ENCODE results near the gene KCNIP2.
"Not testable (repeated sequence)": the region's sequence is repeated elsewhere in the genome, so short reads cannot be mapped to it uniquely, and the experiment has no call there.

KCNIP2 gene

DNA sequence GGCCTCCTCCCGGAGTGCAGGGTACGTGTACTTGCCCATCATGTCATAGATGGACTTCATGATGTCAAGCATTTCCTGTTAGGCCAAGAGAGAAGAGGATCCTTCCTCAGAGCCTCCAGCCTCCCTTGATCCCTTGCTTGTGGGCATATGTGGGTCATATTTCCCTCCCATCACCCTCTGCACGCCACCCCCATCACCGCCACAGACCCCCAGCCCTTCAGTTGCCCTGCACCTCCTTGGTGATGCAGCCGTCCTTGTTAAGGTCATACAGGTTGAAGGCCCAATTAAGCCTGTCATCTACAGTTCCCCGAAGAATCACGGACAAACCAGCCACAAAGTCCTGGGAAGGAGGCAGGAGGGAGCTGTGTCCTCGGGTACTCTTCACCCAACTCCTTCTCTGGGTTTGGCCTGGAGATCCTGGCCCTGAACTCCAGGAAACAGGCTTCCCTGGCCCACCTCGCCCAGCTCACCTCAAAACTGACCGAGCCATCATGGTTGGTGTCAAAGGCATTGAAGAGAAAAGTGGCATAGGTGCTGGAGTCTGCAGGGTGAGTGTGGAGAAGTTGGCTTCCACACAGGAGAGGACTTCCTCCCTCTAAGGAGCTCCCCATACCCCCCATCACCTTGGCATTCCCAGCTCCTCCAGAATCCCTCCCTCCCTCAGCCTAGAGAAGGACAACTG, 15.5 kb downstream of the KCNIP2 start:
- no peak for DNase-seq

DNA sequence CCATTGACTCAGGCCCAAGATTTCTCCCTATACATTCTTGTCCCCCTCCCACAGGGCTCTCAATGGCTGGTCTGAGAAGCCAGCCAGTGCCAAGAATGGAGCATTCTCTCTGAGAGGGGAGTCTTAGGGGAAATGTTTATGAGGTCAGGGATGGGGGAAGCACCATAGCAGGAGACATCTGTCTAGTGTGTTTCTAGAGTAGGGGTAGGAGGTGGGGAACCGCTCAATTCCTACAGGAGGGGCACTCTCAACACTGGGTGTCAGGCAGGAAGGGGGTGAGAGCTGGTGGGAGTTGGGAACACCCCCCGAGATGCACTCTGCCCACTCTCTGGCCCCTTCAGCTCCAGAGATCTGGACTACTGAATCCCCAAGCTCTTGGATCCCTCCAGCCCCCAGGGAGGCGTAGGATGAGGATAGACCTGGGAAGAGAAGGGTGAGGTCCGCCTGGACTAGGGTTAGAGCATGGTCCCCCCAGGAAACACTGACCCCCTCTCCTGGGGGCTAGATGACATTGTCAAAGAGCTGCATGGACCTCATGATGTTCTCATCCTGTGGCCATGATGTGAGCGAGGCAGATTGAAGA, 16.7 kb downstream of the KCNIP2 start:
- no peak for DNase-seq

DNA sequence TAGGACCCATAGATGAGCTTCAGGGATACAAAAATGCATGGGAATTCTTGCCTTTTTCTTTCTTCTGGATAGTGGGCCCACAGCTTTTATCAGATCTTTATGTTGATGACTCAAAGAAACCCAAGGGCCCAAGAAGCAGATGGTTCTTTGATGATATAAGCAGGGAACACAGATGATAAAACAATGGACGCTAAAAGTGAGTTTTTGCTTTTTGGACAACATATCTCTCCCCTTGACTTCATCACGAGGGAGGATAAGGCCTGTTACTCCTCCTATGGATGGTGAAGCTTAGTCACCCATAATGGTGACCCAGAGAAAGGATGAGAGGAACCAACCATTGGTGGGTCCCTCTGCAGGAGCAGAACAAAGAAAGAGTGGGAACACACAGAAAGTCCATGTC, 18.9 kb downstream of the KCNIP2 start:
- no peak for DNase-seq

DNA sequence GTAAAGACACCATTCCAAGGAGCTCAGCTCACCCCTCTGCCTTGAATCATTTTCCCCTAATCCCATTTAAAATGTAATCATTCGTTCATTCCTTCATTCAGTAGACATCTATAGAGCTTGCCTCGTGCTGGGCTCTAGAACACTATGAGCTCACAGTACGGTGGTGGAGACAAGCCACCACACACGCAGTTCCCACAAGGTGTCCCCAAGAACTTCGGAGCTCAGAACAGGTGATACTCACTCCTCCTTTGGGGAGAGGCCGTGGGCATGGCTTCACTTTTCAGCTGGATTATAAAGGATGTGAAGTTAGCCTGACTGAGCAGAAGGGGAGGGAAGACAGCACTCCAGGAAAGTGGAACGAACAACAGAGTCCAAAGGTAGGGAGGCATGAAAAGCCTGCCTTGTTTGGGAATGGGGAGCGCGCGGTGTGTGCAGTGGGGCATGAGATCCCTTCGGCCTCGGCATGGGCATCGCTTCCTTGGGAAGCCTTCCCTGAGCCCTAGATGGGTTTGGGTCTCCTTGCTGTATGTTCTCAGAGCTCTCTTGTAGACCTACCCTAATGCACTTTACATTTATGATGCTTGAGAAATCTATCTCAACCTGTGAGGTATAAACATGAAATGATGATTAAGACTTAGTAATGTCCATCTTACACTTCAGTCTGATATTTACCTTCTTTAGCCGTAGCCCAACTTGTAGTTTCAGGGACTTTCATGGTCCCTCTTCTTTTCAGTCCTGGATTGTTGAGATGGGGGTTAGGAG, 24.5 kb downstream of the KCNIP2 start:
- no peak for DNase-seq

DNA sequence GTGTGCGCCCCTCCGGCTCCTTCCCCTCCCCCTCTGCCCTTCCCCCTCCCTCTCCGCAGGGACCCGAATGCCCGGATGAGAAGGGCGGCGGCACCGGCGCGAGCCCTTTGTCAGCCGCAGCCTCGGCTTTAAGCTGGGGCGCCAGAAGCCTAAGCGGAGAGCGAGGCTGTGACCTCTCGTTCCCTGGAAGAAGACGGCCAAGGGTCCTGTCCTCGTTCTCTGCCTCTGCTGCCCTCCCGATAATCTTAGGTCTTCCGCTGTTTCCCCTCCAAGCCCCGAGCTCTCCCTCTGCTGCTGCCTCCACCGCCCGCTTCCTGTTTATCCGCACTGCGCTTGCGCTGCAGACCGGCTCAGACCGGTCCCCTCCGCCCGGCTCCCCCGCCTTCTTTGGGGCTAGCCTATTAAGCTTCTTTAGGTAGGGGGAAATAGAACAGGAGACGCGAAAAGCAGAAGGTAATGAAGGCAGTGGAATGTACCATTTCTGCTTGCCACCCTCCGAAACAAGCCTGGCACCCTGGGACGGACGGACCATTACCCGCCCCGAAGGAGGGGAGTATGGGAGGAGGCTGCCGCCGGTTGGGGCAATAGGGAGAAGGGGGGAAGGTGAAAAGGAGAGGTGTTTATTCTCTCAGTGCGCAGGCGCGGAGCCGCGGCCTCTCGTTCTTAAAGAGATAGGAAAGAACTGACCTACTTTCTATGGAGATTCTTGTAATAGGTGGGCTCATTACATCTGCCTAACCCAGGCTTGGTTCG, 25.3 kb downstream of the KCNIP2 start, which contains the start of gene OGA:
Gene OGA, minus strand, starts transcription at position 326 of the 753 bp plus-strand sequence. CDS start 422 bp downstream, outside the sequence.
- peak; percentile 99 for DNase-seq

DNA sequence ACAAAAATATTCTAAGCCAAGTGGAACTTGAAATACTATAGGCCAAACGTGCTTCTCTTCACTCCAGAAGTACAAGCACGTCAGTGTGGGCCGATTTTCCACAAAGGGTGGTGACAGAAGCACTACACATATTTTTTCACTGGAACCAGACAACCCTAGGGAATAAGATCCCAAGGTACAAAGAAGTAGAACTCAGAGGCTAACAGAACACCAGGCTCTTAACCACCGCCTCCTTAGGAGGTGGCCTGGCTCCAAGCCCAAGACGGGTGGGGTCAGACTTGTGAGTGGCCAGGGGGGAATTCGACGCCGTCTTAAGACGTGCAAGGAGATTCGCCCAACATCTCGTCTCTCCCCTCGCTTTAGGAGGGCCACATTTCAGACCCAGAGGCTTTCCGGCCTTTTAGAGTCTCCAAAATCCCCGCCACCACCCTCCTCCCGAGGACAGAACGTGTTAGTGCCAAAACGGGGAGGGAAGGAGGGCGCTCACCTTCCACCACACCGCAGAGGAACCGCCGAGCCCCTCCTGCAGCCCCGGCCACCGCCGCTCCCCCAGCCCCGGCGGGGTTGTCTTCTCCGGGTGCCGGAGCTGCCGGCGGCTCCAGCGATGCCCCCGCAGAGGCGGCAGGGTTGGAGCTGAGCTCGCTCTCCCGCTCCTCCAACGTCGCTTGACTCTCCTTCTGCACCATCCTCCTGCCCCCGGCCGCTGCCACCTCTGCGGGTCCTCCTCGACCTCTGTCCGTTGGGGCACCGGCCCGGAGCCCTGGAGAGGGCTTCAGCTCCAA, 26.1 kb downstream of the KCNIP2 start:
- peak; percentile 48 for DNase-seq

DNA sequence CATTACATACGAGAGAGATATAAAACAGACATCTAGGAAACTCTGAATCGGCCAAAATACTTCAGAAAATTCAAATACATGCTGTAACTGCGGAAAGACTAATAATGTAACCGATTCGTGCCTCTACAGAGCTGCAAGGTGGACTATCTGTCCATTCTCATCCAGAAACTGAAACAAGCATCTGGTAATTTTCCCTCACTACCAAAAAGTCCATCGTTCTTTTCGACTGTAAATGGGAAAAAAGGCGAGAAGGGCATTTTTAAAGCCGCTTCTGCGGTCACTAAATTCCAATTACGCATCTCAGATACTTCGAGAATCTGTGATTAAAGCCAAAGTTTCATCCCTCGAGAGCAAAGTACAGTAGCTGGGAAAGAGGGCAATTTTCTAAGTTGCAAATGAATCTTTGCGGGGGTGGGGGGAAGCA, 26.7 kb downstream of the KCNIP2 start:
- DNase-seq: peak; percentile 33

DNA sequence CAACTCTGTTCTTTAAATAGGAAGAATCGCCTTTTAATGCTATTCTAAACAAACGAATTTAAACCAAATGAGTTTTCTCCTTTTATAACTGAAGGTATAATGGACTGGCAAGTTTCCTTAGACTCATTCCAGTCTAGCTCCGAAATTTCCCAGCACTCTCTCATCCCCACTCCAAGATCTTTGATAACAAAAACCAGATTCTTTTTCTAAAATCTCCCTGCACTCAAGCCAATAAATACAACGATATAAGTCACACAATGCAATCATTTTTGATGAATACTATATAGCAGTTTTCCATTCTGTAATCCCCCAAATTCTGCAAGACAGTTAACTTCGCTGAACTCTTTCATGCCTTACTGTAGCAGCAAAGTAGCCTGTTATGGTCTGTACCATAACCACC, 27.2 kb downstream of the KCNIP2 start:
- DNase-seq: no peak

DNA sequence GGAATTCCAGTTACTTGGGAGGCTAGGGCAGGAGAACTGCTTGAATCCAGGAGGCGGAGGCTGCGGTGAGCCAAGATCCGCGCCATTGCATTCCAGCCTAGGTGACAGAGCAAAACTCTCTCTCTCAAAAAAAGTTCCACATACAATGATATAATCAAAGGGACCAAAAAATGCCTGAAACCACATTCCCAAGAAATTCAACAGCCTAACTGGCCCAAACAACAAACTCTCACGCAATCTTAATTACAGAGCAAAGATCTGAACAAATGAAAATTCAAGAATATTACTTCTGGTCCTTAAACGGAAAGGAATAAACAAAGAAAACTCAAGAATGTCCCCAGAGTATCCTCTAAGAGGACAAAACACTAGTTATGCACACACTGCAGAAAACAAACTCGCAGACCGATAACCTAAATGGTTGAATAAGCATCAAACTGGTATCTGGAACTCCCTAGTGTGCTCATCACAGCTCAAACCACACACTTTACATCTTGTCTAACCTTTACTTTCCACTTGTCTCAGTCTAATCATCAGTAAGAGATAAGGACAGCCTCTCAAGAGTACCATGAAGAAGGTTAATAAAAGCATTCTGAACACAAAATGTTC, 29.0 kb downstream of the KCNIP2 start:
- peak; percentile 29 for DNase-seq

DNA sequence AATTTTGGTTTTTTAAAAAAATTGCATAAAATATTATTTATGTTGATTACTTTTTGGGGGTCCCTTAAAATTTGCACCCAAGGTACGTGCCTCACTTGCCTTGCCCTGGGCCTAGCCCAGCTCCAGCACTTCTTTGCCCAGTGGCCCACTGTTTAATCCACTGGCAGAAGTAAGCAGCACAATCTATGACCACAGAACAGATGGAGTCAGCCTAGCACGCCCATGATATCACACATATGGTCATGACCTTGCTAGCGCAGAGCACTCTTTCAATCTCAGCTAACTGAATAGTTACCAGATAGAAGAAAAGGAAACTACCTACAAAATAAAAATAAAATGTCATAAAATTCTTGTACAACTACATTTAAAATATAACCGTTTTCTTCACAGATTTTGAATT, 31.0 kb downstream of the KCNIP2 start:
- no peak for DNase-seq

DNA sequence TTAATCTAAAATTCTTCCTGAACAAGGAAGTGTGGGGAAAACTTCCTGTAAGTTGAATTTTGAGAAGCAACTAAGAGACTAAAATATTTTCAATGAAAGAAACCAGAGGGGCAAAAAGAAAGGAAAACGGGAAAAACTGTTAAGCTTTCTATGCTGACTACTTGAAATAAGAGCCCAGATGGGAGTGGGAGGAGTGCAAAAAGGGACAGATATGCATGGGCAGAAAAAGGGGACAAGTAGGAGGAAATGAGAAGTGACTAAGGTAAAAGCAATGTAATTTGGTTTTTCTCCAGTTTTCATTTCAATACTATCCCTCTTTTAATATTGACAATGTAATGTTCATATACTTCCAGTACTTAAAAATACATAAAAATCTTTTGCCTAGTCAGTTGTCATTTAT, 36.4 kb downstream of the KCNIP2 start:
- DNase-seq: no peak

DNA sequence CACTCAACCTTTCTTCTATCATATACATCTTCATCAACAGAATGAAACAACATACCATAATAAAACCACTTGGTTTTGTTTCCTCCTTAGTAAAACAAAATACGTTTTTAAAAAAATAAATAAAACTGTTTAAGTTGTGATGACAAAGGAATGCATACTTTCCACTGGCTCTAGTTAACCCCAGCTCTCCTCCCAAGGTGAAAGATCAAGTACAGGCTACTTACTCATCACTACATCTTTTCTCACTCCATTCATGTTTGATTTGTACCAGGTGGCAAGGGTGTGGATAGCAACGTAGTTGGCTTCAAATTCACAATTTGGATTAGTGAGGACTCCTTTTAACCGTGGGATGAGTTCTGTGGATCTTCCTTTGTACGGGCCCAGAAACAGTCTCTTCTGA, 40.1 kb downstream of the KCNIP2 start:
- no peak for DNase-seq

DNA sequence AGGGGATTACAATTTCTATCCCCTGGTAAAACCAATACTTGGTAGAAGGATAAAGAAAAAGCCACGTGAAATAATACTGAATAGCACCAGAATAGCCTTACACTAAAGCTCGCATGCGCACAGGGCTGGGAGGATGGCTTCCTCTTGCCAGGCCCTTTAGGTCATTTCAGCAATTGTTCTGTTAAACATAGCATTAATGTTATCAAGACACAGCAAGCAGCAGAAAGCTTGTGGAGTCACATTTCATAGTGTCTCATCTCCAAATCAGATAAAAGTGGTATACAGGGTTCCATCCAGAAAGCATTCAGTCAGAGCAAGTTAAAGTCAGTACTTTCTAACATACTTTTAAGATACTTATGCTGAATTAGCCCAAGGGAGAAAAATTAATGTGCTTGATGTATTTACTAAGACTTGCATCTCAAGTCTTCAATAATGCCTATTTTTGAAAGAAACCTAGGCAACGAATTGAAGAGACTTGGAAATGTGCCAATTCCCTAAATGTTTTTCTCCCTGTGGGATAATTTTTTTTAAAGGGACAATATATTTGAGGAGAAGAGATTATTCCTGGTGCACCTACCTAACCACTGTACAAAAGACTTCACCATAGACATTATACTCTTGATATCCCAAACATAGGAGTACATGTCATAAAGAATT, 46.1 kb downstream of the KCNIP2 start:
- DNase-seq: no peak

DNA sequence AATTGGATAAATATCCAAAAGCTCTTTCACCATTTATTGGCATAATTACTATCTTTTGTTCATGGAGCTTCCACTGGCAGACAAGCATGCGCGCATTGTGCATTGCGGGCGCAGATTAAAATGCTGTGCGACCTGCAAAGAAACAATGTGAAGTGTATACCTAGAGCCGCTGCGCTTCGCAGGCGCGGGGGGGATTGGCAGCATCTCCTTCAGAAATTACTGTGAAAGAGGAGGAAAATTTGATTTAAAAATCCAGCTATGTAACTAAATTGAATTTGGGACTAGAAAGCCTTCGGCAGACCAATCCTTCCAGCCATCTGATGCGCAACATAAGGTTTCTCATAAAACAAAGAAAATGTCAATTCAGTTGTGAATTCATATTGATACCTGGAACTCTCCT, 50.1 kb downstream of the KCNIP2 start:
- no peak for DNase-seq

DNA sequence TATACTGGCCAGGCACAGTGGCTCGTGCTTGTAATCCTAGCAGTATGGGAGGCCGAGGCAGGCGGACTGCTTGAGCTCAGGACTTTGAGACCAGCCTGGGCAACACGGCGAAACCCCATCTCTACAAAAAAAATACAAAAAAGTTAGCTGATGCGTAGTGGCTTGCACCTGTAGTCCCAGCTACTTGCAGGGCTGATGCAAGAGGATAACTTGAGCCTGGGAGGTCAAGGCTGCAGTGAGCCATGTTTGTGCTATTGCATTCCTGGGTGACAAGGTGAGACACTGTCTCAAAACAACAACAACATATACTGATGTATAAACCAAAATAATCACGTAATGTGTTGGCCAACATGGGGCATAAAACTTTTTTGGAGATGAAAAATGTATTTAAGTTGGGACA, 53.9 kb downstream of the KCNIP2 start:
- no peak for DNase-seq

DNA sequence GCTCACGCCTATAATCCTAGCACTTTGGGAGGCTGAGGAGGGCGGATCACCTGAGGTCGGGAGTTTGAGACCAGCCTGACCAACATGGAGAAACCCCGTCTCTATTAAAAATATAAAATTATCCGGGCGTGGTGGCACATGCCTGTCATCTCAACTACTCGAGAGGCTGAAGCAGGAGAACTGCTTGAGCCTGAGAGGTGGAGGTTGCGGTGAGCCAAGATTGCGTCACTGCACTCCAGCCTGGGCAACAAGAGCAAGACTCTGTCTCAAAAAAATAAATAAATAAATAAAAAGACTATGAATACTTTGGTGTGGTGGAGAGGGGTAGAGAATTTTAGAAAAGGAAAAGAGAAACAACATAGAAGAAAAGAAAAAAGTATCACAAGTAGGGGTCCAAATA, 54.4 kb downstream of the KCNIP2 start:
- DNase-seq: not testable (repeated sequence)

DNA sequence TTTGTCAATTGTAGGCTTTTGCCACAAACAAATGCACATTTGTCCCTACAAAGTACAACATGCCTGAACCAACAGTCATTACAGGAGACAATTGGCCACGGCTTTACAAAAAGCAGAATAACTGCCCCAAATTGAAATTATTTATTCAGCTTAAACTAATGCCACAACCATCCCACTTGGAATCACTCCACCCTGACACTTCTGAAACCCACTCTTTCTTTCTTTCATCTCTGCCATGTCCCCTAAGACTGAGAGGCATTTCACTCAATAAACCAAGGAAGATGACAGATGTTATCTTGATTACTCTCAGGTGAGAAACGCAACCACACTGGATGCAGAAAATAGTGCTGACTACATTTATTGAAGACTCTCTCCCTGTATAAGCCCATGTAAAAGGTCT, 57.8 kb downstream of the KCNIP2 start:
- no peak for DNase-seq

DNA sequence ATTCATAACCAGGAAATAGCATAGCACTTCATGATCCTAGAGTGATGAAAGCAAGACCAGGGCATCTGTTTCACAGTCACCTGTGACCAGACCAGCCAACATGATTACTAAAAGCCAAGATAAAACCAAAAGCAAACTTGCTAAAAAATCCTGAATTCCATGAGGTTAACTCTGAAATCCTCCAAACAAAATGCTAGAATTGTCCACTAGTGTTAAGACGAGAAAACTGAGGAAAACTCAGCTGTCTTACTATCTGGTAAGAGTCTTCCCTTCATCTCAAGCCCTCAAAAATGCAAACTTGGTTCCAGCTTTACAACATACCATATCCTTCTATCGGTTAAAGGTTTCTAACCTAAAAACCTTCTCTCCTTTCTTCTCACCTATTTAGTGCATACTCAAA, 59.0 kb downstream of the KCNIP2 start:
- DNase-seq: no peak

DNA sequence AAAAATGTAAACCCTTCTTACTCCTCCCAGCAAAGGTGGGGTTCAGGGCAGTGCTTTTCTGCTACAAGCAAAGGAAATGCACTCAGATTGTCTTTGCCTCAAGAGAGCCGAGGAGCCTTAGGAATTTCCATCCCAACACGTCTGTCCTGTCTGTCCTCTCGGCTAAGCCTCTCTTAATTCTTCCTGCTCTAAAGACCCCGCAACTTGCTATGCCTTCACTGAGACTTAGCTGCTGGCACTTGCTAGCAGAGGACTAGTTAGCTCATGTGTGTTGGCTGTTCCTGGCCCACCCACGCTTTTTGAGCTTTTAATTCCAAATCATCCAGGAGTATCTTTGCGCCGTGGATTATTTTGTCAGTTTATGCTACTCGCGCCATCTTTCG, 59.9 kb downstream of the KCNIP2 start:
- no peak for DNase-seq

DNA sequence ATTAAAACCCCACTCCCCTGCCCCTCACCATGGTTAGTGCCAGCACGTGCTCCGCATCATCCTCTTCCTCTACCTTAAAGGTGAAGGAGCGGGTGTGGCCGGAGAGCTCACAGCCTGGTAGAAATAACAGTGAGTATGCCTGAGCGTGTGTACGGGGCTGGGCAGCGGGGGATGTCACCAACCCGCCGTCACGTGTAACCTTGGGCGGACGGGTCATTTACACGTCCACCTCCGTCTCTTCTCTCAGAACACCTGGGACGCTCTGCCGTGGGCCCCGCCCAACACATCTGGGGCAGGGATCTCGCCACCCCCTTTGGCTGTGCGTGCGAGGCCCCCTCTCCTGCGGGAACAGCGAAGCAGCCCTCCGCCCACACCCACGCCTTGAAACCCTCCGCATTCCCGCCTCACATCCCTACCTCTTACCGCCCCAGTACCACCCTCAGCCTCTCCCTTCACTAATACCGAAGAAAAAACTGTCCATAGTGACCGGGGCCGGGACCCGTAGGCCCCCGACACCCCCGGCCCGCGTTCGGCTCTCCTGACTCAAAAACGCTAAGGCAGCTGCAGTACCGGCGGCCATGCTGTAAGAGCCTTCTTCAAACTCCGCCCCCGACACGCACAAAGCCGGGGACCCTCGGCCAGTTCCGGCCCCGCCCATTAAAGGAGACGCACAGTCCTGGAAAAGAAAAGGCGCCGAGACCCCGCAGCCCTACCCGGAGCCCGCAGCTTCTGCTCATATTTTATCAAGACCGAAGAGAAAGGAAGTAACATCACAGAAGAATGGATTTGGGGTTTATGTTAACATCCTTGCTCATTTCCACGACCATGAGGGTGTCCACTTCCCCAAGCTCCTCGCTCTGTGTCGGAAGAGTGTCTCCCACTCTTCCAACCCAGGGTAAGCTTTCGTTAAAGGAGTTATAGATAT, 60.5 kb downstream of the KCNIP2 start, which contains the start of gene NPM3:
Gene NPM3, minus strand, starts transcription at position 636 of the 925 bp plus-strand sequence. Its CDS starts 56 bp downstream, at position 580.
- DNase-seq: peak; percentile 92
